Measurements from ENCODE around the gene PTPRD.
A peak's percentile ranks its signal among the peaks of the same experiment; 100 is the strongest.

PTPRD gene

DNA sequence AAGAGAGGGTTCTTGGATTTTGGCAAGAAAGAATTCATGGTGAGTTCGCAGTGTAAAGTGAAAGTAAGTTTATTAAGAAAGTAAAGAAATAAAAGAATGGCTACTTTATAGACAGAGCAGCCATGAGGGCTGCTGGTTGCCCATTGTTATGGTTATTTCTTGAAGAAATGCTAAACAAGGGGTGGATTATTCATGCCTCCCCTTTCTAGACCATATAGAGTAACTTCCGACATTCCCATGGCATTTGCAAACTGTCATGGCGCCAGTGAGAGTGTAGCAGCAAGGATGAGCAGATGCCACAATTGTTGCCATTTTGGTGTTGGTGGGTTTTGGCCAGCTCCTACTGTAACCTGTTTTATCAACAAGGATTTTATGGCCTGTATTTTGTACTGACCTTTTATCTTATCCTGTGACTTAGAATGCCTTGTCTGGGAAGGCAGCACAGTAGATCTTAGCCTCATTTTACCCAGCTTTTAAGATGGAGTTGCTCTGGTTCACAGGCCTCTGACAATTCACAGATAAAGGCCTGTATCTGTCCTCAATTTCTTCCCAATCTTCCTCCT, 1787.1 kb downstream of the PTPRD start:
- ChIA-PET CTCF (no interaction called here), POLR2A (interaction anchor here (0.6 to 0.7 kb wide), 2 partner anchors 137 to 324 kb away, joined by 3 to 4 read pairs; no protein-coding TSS in a partner anchor)
- Histone ChIP-seq H3K9me3 (ENCODE audit: control insufficient read depth, insufficient read depth, low read depth, low read length) (no peaks in the 10 kb centered on the region), H3K4me3 (ENCODE audit: low read depth, low read length) (no peak overlapping the region), H3K27ac (ENCODE audit: extremely low read depth, low read depth, low read length) (no peak overlapping the region), H3K4me1 (ENCODE audit: control insufficient read depth, insufficient read depth, low read length) (no peaks in the 10 kb centered on the region), H3K36me3 (ENCODE audit: control insufficient read depth in 2 of 2, insufficient read depth in 1 of 2, low read length in 2 of 2) (no peaks in the 10 kb centered on the region)
- TF ChIP-seq ZNF112 (tag by site-specific recombination; IDR thresholded peaks at IDR 0.05) (no peak), PRDM10 (tag by site-specific recombination; IDR thresholded peaks at IDR 0.05) (no peak), MEIS1 (CRISPR knock-in tag; IDR thresholded peaks at IDR 0.05; ENCODE audit: borderline replicate concordance) (no peak), TRIM28 (IDR thresholded peaks at IDR 0.05; ENCODE audit: borderline replicate concordance, low read length) (no peak), ZNF16 (tag by site-specific recombination; IDR thresholded peaks at IDR 0.05; ENCODE audit: low read depth) (no peak), BCL11B (tag by site-specific recombination; IDR thresholded peaks at IDR 0.05; ENCODE audit: low read depth) (no peak)

- POLR2A ChIA-PET: no interaction called here
- CTCF ChIA-PET: no interaction called here
- H3K27ac ChIP-seq (ENCODE audit: extremely low read depth, low read depth, low read length): no peak overlapping the region
Measured at GRCh38 chr9:8823131-8823895, 1789.5 kb downstream of the PTPRD start.

GRCh38 chr9:8822667-8823025, 1790.2 kb downstream of the PTPRD start:
- Histone ChIP-seq H3K27ac (ENCODE audit: extremely low read depth, low read depth, low read length) (no peak overlapping the region), H3K36me3 (ENCODE audit: control insufficient read depth in 2 of 2, insufficient read depth in 1 of 2, low read length in 2 of 2) (no peaks in the 10 kb centered on the region), H3K4me3 (ENCODE audit: low read depth, low read length) (no peak overlapping the region), H3K4me1 (ENCODE audit: control insufficient read depth, insufficient read depth, low read length) (no peaks in the 10 kb centered on the region), H3K9me3 (ENCODE audit: control insufficient read depth, insufficient read depth, low read depth, low read length) (no peaks in the 10 kb centered on the region)
- CTCF ChIA-PET: no interaction called here
- POLR2A ChIA-PET: no interaction called here
- TF ChIP-seq GFI1B (tag by site-specific recombination; IDR thresholded peaks at IDR 0.05) (no peak), SCRT1 (tag by site-specific recombination; IDR thresholded peaks at IDR 0.05; ENCODE audit: borderline replicate concordance) (no peak), ZNF670 (tag by site-specific recombination; IDR thresholded peaks at IDR 0.05; ENCODE audit: low read depth) (no peak), ZNF169 (tag by site-specific recombination; IDR thresholded peaks at IDR 0.05) (no peak), ZNF521 (tag by site-specific recombination; IDR thresholded peaks at IDR 0.05) (no peak), OVOL3 (tag by site-specific recombination; IDR thresholded peaks at IDR 0.05) (no peak), ZFP41 (tag by site-specific recombination; IDR thresholded peaks at IDR 0.05; ENCODE audit: borderline replicate concordance) (no peak)

More at GRCh38 chr9:8823131-8823895, 1789.5 kb downstream of the PTPRD start:
- TF ChIP-seq SP7 (tag by site-specific recombination; IDR thresholded peaks at IDR 0.05) (peak; percentile 62), PRDM1 (tag by site-specific recombination; IDR thresholded peaks at IDR 0.05) (peak; percentile 98), ZNF138 (tag by site-specific recombination; IDR thresholded peaks at IDR 0.05; ENCODE audit: borderline replicate concordance) (no peak)
- Histone ChIP-seq H3K4me1 (ENCODE audit: control insufficient read depth, insufficient read depth, low read length) (no peaks in the 10 kb centered on the region), H3K4me3 (ENCODE audit: low read depth, low read length) (no peak overlapping the region), H3K36me3 (ENCODE audit: control insufficient read depth in 2 of 2, insufficient read depth in 1 of 2, low read length in 2 of 2) (no peaks in the 10 kb centered on the region), H3K9me3 (ENCODE audit: control insufficient read depth, insufficient read depth, low read depth, low read length) (no peaks in the 10 kb centered on the region)
